Fibroblast of gingiva (primary cell): Measurements from ENCODE around the gene SMIM32.

ENCODE experiments used
- DNase-seq: peaks from one replicate; pipeline ENCODE4 v3.0.0-alpha.2; 2011; ENCODE audit warnings: low read depth

Gene SMIM32

DNA sequence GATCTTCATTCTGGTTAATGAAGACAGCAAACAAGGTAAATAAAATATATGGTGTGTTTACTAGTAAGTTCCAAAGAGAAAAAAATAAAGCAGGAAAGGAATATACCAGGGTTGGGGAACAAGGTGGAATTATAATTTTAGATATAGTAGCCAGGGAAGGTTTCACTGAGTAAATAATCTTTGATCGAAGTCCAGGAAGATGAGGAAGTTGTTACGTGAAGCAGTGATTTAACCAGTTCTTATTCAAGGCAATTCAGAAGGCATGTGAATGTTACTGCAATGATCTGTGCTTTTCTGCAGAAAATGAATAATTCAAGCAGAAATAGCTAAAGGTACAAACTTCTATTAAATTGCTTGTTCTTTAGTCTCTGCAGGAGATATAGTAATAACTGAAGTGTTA is 6.2 kb downstream of the SMIM32 start:
- DNase-seq: no peak

DNA sequence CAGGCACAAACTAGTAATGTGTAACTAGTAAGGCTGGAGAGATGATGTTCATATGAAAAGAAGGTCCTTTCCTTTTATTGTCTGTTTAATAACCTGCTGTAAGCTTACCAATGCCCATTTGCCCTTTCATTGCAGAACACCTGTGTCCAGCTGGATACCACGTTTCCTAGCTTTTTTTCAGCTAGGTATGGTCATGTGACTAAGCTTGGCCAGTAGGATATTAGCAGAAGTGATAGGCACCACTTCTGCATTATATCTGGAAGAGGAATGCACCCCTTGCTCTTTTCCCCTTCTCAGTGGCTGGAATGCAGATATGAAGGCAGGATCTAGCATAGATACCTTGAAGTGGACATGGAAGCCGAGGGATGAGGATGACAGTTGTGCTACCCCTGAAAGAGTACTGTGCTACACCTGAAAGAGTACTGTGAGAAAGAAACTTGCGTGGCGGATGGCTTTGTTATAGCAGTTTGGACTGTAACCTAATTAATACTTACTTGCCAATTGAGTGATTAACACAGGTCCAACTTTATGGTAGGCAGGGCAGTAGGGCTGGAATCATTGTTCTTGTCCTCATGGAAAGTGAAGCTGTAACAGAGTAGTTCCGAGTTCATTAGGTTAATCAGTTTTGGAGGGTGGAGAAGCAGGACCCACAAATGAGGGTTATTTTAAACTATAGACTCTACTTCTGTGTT is 6.8 kb downstream of the SMIM32 start:
- DNase-seq: no peak

DNA sequence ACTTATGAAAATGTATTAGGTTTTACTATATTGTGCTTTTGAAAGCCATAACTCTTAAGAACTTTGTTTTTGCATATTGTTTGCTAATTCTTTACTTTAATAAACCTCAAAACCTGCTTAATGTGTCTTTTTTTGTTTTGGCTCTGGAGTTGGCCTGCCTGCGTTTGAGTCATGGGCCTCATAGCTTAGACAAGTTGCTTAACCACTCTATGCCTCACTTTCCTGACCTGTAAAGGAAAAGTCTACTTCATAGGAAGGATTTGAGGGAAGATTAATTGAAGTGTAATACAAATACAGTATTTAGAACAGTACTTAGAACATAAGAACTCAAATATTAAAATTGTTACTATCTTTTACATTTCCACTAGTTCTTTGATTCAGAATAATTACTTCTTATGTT is 10.3 kb downstream of the SMIM32 start:
- no peak for DNase-seq

DNA sequence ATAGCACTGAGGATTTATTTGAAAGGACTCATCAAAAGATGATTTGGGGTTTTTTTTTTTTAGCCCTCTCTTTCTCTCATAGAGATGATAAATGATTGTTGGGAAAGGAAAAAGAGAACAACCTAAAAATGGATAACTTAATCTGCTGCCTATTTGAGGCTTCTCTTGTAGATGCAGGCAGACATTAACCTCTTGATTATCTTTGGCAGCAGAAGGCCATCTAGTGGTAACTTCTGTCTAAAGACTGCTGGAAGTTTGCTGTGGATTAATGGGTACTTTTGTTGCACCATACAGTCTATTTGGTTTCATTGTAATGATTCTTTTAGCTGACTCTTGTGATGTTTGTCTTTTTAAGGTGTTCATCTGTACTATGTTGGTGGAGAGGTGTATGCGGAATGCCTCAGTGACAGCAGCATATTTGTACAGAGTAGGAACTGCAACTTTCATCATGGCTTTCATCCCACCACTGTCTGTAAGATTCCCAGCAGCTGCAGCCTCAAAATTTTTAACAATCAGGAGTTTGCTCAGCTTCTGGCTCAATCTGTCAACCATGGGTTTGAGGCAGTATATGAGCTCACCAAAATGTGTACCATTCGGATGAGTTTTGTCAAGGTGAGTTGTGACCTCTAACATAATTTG is 18.8 kb downstream of the SMIM32 start:
- peak; percentile 62 for DNase-seq

DNA sequence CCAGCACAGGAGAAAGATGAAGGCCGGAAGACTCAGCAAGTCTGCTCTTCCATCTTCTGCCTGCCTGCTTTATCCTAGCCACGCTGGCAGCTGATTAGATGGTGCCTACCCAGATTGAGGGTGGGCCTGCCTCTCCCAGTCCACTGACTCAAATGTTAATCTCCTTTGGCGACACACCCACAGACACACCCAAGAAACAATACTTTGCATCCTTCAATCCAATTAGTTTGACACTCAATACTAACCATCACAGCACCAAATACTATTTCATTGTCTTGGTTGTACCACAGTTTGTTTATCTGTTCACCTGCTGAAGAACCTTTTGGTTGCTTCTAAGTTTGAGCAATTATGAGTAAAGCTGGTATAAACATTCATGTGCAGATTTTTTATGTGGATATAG is 23.7 kb downstream of the SMIM32 start:
- DNase-seq: no peak

DNA sequence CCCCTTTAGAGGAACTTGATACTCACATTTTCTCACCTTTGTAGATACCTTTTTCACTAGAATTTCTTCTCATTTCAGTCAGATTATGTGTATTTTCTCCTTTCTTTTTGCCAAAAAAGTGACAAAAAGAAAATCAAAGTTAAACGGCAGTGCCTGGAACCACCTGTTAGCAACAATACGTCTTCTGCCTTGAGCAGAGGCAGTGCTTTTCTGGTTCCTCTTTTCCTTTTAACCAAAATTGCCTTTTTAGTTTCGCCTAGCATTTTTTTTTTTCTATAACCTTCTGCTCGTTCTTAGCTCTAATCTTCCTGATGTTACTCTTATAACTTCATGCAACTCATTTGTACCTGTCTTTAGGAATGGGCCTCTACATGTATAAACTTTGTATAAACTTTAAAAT is 26.1 kb downstream of the SMIM32 start:
- no peak for DNase-seq

DNA sequence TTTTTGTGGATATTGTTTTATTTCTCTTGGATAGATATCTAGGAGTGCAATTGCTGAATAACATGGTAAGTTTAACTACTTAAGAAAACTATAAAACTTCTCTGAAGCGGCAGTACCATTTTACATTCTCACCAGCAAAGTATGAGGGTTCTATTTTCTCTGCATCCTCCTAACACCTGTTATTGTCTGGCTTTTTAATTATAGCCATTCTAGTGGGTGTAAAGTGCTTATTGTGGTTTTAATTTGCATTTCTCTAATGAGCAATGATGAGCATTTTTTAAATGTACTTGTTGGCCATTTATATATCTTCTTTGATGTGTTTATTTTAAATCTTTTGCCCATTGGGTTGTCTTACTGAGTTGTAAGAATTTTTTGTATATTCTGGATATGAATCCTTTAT is 28.7 kb downstream of the SMIM32 start:
- DNase-seq: no peak

DNA sequence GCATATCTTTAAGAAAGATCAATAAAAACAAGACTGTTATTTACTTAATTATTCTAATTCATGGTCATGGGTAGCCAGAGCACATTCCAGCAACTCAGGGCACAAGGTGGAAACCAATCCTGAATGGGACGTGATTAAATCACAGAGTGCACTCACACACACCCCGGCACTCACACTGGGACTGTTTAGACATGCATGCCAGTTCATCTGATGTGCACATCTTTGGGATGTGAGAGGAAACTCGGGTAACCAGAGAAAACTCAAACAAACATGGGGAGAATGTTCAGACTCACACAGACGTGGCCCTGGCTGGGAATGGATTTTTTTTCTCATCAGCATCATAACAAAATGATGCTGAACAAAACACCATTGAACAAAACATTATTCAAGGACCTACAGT is 31.0 kb downstream of the SMIM32 start:
- no peak for DNase-seq

DNA sequence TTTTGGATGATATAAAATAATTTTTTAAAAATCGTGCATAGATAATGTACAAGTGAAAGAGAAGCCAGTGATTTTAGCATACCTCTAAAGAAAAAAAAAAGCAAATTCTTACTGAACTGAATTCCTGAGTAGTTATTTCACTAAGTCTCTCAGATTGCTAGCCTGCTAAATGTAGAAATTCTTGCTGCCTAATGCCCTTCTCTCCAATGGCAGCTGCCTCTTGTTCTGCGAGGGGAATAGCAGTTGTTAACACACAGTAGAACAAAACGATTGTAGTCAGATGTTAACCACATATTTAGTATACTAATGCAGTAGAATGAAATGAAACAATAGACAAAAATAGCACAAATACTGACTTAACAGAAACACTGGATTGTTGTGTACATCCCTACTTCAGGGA is 33.5 kb downstream of the SMIM32 start:
- peak; percentile 1 for DNase-seq

DNA sequence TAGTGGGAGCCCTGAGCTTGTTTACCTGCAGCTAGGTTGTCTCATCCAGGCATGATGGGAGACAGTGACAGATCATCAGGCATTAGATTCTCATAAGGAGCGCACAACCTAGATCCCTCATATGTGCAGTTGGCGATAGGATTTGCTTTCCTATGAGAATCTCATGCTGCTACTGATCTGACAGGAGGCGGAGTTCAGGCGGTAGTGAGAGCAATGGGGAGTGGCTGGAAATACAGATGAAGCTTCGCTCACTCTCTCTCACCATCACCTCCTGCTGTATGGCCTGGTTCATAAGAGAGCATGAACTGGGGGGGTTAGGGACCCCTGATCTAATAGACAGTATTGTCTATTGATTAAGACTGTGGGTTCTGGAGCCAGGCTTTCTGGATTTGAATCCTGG is 35.4 kb downstream of the SMIM32 start:
- no peak for DNase-seq

DNA sequence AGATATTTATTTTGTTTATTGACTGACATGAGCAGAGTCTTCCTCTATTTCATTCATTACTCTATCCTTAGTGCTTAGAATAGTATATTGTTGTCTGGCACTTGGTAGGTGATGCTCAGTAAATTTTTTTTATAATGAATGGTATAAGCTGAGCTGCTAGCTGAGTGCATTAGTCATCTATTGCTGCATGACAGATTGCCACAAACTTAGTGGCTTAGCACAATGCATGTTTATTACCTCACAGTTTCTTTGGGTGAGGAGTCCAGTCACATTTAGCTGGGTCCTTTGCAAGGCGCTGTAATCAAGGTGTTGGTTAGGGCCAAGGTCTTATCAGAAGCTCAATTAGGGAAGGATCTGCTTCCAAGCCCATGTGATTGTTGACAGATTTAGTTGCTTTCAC is 37.2 kb downstream of the SMIM32 start:
- DNase-seq: peak; percentile 8

DNA sequence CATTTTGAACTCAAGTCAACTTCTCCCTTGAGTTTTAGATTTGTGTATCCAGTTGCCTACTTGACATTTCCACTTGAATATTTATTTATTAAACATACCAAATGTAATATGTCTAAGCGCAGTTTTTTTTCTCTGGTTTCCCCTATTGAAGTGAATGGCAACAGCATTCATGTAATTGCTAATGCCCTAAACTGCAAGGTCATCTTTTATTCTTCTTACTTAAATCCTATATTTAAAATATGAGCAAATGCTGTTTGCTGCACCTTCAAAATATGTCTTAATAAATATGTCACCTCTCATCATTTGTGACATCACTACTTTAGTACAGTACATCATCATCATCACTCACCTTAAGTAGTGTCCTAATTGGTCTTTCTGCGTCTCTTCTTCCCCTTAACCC is 37.9 kb downstream of the SMIM32 start:
- DNase-seq: no peak

DNA sequence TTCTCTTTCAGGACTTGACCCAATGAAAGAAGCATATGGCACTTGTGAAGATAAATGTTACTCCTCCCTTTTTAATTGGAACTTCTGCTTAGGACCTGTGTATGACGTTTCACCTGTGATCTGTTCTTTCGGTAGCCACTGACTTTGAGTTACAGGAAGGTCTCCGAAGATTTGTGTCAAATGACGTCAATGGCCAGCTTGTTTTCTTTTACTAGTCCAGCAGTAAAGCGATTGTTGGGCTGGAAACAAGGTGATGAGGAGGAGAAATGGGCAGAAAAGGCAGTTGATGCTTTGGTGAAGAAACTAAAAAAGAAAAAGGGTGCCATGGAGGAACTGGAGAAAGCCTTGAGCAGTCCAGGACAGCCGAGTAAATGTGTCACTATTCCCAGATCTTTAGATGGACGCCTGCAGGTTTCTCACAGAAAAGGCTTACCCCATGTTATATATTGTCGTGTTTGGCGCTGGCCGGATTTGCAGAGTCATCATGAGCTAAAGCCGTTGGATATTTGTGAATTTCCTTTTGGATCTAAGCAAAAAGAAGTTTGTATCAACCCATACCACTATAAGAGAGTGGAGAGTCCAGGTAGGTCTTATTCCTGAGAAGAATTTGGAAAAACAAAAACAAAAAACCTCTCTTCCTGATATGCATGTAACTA is 39.3 kb downstream of the SMIM32 start:
- no peak for DNase-seq

DNA sequence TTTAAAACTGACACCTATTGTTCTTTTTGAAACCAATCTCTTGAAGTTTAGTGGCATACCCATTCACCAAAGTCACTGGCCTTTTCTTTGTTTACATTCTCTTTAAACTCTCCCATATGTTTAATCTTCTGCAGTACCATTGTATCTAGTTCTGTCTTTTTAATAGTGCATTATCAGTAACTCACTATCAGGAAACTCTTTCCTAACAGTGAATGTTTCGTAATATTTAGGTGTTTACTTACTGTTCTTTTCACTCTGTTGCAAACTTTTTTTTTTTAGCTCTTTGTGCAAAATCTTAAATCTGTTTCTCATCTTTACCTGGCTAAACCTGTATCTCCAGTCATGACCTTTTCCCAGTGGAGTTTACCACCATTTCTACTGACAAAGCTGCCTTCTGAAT is 43.1 kb downstream of the SMIM32 start:
- no peak for DNase-seq

DNA sequence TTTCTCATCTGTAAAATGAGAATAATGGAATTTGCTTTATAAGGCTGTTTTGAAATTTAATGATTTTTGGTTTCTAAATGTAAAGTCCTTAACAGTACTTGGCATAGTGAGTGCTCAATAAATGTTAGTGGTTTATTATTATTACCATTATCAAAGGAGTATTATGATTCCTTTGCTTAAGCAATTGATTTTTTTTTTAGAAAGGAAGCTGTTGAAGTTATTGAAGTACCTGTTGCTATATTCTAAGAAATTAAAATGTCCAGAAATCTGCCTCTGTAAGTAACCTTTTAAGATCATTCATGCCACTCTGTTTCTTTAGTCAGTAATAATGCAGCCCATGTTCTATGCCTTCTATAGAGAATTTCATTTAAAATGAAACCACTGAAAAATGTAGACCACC is 45.3 kb downstream of the SMIM32 start:
- DNase-seq: no peak

DNA sequence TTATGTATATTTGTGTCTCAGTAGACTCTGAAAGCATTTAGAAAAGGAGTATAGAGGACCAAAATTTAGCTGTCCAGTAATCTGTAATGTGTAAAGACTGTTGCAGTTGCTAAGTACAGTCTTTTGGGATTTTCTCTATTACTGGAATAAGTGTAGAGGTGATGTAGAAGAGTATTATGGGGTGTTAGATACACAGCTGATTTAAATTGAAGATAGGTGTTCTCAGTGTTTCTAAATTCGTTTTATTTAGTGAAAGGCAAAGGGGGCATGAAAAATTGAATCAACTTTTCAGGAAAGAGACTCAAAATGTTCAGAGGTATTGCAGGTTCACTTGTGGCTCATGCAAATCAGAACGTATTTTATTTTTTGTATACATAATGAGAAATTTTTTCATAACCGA is 46.8 kb downstream of the SMIM32 start:
- DNase-seq: no peak

DNA sequence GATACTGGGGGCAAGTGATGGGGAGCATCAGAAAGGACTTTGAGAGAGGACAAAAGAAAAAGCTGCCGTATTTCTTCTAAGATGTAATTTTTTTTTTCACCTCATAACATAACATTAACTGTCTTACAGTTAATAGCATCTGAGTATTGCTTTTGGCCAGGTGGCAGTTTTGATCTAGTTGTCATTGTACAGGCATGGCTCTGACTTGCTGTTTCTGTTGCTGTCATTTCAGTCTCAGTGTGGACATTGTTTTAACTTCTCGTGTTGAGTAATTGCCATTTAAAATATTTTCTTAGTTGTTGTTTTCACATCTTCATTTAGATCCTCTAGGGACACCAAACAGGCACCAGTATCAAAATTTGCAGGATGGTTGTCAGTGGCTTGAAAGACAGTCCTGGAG is 47.9 kb downstream of the SMIM32 start:
- no peak for DNase-seq

DNA sequence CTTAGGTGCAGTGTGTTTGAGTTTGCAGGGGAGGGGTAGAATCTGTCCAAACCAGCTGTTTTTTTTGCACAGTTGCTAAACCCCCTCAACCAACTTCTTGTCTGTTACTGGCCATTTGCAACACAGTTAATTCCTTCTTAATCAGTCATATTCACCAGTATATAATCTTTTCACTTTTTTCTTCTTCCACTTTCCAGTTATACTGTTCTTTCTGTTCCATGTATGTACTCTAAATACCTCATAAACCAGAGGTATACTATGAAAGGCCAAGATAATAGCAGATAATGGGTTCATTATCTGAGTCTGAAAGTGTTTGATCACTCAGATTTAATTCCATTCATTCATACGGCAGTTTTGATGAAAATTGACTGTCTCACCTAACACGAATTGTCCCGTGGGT is 49.2 kb downstream of the SMIM32 start:
- no peak for DNase-seq

DNA sequence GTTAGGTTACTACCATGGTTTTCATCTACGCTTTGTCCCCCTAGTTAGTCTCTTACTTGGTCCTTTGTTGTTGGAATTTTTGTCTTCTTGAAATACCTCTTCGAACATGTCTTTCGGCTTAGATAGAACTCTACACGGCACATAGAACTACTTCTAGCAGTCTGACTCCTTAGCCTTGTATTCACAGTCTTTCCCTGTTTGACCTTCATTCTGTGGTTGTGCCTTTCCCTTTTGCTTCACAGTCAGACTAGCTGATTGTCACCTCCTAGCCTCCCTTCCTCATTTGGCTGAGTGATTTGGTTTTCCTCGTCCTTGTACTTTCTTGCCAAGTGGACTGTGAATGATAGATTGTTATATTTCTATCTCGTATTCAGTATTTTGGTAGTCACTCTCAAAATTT is 49.6 kb downstream of the SMIM32 start:
- DNase-seq: no peak

DNA sequence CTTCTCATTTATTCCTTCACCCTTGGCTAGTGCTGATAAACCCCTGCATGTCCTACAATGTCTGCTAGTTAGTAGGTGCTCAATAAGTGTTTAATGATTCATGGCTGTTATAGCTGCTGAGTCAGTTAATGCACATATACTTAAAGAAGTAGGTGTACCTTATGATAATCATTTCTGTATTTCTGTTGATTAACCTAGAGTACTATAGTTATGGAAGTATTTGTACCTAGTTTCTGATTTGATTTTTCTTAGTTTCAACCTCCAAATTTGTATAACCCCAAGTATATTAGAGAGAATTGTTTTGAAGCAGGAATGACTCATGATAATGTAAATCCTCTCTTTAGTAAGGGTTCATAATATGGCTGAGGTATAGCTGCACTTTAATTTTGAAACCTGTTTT is 51.4 kb downstream of the SMIM32 start:
- no peak for DNase-seq
